HG03460 (cell line): ENCODE results near the gene PARG.
"Not testable (repeated sequence)": the region's sequence is repeated elsewhere in the genome, so short reads cannot be mapped to it uniquely, and the experiment has no call there.

Experiments
- ATAC-seq: cut with Tn5 transposase; IDR thresholded peaks from one replicate; pipeline ENCODE4 v1.9.1; 2021; ENCODE audit not compliant: unreplicated experiment

PARG gene

DNA sequence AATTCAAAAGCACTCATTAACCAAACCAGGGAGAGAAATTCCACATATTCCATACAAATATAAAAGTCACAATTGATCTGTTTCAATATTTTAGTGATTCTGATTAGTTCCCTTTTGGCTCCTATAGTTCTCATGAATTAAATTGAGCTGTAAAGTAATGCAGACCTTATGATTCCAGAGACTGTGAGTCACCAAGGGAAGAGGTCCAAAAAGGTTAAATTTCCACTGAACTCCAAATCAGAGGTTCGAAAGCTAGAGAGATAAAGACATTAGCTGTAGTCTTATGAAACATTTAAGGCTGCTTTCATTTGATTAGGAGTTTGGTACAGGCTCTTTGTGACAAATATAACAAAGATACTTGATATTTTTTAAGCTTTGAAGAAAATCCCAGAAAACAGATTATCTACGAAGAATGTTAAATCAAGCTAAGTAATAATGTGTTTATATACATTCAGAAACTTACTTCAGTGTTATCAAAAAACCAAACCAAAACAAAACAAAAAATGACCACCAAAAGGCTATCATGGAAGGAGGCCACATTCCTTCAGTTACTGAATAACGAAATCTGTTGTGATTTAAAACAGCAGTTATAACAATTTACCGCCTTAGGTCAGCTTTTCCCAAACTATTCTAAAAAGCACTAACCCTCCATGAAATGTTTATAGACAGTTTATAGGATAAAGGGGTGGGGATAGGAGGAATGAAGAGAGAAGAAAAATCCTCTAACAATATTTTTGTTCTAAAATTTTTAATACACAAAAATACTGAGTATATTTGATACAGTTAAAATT is 33.3 kb downstream of the PARG start:
- not testable (repeated sequence) for ATAC-seq

DNA sequence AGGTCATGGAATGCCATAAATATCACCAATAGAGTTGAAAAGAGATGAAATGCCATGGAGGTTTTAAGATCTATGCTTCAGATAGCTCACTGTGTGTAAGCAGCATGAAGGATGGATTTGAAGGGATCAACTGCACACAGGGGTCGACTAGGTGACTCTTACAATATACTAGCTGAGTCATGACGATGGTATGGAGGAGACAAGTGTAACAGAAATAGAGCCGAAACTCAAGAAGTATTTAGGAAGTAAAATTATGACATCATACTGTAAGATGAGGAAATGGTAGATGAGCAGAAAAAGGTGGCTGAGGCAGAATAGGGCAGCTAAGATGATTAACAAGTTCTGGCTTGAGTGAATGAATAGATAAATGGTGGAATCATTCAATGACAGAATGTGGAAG is 38.0 kb downstream of the PARG start:
- not testable (repeated sequence) for ATAC-seq

DNA sequence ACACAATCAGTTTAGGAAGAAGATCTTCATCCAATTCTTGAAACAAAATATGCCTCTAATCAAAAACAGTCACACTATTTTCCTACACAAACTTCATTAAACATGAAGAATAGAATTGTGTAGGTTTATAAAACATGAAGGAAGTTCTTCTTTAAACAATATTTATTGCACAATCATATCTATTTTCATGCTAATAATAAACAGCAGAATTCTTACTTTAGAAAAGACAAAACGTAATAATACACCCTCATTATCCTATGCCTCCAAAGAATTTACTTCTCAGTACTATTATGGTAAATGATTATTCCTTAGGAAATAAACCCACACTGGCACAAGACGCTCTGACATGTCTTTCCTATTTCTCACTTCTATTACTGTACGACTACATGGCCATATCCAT is 41.4 kb downstream of the PARG start:
- ATAC-seq: not testable (repeated sequence)

DNA sequence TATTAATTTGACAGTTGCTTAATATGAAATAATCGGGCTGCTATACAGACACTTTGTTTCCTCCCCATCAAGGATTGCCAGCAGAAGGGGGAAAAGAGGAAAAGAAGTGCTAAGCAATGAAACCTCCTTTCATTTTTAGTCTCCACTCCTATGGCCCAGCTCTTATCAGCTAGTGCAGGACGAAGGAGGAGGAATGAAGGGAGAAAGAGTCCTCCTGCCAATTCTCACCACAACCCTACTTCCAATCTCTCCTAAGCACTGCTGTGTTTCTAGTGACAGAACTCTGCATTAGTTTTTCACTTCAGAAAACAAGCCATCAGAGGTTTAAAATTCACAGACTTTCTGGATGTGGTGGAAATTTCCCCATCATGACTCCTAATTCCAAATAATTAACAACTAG is 41.8 kb downstream of the PARG start:
- not testable (repeated sequence) for ATAC-seq

DNA sequence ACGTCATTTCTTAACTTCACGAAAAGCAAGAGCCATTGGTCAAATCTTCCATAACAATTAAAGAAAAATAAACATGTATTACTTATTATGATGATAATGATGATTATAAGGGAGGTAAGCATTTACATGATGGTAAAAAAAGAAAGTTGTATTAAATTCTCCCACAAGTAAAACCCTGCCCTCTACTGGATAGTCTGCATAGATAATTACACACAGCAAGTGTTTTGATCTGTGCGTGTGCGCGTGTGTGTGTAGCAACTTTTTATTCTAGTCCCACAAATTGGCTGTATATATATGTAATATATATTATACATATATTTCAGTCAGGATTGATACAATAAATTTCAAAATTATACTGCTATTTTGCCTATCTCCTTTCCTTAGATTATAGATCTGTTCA is 51.8 kb downstream of the PARG start:
- not testable (repeated sequence) for ATAC-seq

DNA sequence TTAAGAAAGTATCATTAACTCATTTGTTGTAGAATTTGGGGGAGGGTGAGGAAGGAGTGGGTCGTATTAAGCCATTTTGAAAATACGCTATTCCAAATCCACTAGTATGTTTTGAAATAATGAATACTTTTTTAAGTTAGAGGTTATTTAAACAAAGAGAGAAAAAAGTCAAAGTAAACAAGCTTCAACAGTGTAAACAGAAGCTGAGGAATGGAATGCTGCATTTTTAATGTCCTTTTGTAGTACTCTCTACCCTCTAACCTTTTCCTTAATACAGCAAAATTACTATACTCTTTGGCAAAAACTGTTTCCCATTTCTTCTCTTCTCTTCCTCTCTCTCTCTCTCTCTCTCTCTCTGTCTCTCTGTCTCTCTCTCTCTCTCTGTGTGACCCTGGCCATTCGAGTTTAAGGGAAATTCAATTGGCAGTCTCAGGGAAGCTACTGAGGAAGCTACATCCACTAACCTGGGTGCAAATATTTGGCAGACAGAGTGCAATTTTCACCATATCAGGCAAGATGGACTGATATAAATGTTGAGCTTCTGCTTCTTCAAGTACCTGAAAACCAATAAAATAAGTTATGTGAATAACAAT is 57.0 kb downstream of the PARG start:
- not testable (repeated sequence) for ATAC-seq

DNA sequence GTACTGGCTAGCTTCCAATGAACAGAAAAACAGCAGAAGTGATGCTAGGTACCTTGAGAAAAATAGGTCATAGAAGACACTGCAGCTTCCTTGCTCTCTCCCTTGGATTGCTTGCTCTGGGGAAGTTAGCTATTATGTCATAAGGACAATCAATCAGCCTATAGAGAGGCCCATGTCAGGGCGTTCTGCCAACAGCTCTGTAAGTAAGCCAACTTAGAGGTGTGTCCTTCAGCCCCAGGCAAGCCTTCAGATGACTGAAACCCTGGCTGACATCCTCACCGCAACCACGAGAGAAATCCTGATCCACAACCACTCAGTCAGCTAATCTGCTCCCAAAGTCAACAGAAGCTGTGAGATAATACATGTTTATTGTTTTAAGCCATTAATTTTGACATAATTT is 58.0 kb downstream of the PARG start:
- ATAC-seq: not testable (repeated sequence)

DNA sequence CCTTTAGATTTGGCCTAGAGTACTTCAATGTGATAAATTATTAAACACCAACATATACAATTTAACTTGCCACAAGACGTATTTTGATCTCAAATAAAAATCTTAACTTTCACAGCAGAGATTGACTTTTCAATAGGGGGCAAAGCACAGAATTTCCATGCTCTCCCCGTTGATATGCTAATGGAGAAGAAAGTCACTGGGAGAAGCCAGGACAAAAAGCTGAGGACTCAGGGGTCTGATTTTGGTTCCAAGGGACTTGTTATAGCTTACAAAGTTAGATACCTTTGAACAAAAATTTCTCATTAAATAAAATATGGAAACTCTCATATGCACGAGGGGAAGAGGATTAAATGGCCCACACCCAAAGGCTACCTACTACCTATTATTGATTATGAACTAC is 59.5 kb downstream of the PARG start:
- not testable (repeated sequence) for ATAC-seq

DNA sequence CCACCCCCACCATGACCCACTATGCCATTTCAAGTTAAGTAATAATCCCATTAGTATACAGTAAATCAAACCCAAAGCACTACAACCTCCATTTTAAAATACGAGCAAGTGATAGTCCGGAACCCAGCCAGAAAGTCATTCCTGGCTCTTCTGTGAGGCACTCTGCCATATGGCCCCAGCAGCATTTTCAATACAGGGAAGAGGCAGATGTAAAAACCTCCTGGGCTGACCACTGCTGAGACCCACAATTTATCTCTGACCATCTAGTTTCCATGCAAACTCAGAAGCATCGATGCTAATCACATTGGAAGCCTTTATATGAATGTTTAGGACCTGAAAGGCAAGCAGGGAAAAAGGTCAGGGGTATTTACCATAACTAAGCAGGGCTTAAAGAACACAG is 69.1 kb downstream of the PARG start:
- not testable (repeated sequence) for ATAC-seq

DNA sequence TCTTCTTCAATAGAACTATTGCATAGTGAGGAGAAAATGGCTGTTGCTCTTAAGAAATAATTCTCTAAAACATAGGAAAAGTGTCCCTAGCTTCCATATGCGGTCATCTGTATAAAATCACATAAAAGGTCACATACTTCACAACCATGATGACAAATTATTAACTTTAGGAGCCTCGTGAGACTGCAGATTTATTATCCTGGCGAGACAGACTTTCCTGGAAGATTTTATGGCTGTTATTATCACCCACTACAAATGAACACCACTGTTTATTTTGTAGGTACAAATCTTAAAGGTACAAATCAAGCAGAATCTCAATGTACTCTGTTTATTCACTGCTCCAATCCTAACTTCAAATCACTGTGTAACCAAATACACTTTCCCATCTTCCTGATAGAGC is 70.4 kb downstream of the PARG start:
- ATAC-seq: not testable (repeated sequence)

DNA sequence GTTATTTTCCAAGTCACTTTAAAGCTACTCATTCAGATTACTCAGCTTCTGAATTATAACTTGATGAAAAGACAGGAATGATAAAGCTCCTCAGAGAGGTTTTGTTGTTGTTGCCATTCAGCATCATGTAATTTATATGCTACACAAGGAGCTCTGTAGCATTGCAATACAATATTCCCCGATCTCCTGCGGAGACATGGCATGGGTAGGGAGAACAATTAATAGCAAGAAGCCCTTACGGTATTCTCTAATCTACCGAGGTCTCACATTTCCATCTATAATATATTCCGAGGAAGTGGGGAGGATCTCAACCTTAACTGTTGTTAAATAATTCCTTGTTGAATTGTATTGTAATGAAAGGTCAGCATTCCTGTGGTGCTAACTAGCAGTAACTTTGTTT is 81.9 kb downstream of the PARG start:
- not testable (repeated sequence) for ATAC-seq

DNA sequence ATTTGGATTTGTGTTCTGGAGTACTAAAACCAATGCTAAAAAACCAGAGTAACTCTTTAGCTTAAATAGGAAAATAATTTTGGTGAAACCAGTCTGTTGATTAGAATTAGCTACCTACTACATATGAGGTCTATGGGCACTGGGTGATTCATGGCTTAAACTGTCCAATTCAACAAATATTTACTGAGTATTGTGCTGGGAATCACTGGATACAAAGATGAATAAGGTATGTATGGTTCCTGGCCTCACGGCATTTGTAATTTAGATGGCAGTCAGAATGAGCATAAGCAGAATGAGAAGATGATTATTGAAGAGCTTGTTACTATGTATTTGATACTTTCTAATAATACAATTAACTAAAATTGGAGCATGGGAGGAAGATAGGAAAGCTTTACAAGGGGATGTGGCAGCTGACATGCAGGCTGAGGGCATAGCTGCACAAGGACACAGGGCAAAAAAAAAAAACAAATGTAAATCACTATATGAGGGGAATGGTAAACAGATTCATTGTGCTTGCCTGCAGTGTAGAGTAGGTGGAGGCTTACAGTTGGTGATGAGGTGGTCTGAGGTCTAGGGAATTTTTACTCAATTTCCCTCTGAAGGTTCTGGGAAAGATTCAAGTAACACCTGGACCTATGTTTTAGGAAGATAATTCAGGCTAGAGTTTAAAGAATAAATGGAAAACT is 83.0 kb downstream of the PARG start:
- ATAC-seq: not testable (repeated sequence)

DNA sequence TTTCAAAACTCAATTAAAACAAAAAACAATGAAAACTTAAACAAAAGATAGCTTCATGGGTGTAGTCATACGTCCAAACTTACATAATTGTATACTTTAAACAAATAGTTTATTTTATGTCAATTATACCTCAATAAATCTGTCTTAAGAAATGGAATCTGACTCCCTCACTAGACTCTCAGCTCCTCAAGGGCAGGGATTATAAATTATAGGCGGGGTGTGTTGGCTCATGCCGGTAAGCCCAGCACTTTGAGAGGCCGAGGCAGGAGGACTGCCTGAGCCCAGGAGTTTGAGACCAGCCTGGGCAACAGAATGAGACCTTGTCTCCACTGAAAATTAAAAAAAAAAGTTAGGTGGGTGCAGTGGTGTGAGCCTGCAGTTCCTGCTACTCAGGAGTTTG is 92.3 kb downstream of the PARG start:
- not testable (repeated sequence) for ATAC-seq

DNA sequence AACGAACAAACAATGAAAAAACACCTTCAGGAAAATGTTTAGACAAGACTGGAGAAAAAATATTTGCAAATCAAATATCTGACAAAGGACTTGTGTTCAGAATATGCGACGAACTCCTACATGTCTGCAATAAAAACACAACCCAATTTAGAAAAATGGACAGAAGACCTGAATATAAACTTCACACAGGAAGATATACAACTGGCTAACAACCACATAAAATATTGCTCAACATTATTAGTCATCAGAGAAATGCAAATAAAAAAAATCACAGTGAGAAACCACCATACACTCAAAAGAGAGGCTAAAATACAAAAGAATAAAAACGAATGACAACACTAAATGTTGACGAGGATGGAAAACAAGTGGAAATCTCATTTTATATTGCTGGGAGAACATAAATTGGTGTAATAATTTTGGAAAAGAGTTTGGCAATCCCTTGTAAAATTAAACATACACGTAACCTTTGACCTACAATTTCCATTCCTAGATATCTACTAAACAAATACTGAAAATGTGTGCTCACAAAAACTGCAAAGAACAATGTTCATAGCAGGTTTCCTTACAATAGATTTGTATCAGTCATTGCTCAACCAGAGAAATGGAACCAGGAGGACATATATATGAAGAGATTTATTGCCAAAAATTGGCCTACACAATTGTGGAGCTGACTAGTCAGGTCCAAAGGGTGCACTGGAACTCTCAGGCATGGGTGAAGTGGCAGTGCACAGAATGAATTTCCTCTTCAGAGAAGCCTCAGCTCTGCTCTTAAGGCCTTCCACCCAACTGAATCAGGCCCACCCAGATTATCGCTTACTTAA is 96.8 kb downstream of the PARG start:
- no peak for ATAC-seq

DNA sequence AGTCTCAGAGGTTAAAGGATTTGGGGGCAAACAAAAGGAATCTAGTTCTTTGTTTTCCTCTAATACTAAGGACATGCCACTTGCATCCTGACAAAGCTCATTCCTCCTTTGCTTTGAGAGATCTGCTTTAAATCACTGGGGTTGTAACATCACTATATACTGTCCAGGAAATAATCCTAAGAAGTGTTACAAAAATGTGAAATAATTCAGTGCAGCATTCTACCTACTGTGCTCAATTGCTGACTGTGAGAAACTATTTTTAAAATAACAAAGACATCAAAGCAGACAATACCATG is 99.5 kb downstream of the PARG start:
- not testable (repeated sequence) for ATAC-seq

DNA sequence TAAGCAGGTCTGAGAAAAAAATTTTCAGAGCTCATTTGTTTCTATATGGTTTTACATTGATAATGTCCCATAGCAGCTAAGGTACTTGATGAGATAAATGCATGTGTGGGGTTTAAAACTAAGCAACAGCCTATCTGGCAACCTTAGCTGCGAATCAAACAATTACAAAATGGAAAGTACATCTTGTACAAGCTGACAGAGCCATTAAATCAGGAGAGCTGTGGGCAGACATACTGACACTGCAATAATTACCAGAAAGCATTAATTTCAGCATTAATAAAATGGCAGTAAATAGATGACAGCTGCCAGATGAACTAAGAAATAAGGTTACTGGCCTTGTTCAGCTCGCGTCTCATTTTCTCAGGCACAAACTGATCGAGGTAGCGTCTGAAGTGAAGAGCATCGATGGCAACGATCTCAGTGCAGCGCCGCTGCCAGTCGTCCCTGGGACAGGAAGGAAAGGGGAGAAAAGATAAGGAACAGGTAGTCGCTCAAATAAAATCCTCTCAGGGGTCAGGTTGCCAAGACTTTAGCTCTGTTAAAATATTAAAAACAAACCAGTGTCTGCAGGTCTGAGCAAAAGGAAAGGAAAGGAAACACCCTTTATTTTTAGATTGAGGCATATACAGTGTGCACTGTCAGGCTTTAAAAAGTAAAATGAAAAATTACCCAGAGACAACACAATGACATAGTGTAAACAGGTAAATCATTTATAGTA is 100.1 kb downstream of the PARG start:
- no peak for ATAC-seq

DNA sequence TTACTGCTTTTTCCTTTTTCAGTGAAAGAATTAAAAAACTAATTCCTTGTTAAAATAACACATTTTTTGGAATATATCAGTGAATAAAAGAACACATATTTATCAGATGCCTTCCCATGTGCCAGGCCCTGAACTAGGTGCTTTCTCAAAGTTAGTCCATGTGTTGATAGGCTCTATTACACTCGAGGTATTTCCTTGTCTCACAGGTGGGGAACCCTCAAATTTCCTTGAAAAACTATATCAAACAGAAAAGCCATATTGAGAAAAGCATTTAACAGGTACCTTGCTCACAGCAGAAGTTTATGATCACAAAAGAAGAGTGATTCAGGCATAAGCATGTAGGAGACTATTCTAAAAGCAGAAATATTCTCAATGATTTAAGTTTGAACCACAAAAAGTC is 104.1 kb downstream of the PARG start:
- no peak for ATAC-seq

DNA sequence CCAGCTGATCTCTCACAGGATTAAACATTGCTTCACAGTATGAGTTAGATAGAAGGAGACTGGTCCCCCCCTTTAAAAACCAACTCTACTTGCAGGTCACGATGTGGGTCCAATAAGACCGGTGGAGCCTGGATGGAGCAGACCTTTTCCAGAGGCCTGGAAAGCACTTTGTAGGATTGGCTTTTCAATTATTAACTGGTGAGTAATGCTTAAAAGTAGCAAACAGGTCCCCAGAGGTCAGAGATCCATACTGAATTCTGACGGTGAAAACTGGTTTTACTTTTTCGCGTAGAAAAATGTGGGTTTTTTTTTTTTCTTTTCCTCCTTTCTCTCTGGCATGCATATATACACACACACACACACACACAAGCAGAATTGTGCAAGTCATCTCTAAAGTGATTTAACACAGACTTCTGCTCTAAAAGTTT is 104.8 kb downstream of the PARG start:
- ATAC-seq: no peak

DNA sequence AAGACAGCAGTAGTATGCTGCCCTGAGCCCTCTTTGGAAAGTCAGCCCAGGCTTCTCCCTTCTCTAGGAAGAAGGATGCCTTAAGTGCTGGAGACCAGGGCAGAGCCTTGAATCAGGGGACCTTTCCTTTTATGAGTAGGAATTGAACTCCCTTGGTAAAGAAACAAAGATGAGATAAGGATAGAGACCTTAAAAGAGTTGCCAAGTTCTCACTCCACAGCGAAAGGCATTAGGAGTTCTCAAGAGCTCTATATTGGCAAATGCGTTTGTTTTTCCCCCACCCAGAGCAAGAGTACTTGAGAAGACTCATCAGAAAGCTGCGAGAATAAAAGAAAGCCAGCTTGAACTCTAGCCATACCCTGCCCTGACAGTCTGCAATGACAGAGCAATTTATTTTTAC is 106.9 kb downstream of the PARG start:
- ATAC-seq: no peak

DNA sequence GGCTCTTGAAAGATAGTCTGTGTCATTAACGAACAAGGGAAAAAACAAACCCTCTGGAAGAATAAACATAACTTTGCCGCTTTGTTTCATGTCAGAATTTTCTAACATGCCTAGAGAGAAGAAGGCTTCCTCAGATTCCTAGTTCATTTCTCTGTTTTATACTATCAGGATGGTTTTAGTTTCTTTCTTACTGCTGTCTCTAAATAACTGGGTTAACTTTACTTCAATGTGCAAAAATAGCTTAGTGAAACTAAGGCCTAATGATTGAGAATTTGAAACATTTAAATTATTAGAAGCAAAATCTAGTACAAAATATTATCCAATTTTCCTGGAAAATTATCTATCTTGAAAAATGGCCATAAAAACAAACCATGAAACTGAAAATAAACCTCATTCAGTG is 107.6 kb downstream of the PARG start:
- ATAC-seq: no peak

DNA sequence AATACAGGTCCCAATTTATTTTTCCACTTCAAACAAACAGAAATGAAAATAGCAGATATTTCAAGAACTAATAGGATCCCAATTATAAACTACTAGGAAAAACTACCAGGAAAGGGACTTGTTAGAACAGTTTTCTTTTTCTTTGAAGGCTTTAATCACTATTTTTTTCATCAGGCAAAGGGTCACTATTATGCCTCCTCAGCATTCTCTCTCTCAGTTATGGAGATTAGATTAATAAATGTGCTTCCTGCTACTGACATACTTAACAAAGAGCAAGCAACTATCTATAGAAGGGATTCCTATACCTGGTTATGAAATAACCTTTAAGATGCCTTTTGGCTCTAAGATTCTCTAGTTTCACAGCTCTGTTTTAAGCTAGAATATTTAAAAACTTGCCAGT is 108.7 kb downstream of the PARG start:
- ATAC-seq: no peak
